A673 (cell line): ENCODE measurements around the gene BDKRB1. TPM values are rescaled to one million over a fixed set of nuclear protein-coding genes. Genes with fewer than 3 reads are reported as not detected.

Experiments used
- BruUV-seq: library from RNA; stranded (reverse); fragments of 400-500 nt; replicated peaks from 2 replicates; lab custom pipeline; 2021; lab: Mats Ljungman, UMichigan
- CTCF ChIA-PET: fragments of 300-600 bp; sonication (Branson Sonifier 250); formaldehyde crosslinking; loops from one replicate; lab custom pipeline; 2022; ENCODE audit warnings: antibody characterized with exemption; lab: Charles Lee
- POLR2A ChIA-PET: fragments of 300-600 bp; sonication (Branson Sonifier 250); formaldehyde crosslinking; loops from one replicate; lab custom pipeline; 2022; ENCODE audit warnings: antibody characterized with exemption; ENCODE audit not compliant: low non-redundant PET; lab: Charles Lee
- DNase-seq: peaks from one replicate; pipeline ENCODE4 v3.0.0-alpha.2; 2015; ENCODE audit warnings: low spot score
- H3K27ac ChIP-seq: fragments of 200-600 bp; sonication (generic); 2 replicates; pipeline ENCODE4 v1.5.1; 2016; ENCODE audit warnings: mixed run types, low read depth, mild to moderate bottlenecking, mixed read lengths, antibody characterized with exemption, low read length; ENCODE audit not compliant: poor library complexity, severe bottlenecking
- H3K27me3 ChIP-seq: fragments of 200-600 bp; sonication (generic); replicated peaks from 2 replicates; pipeline ENCODE4 v1.6.1; 2017; ENCODE audit warnings: mixed run types, low read depth, mild to moderate bottlenecking, mixed read lengths, antibody characterized with exemption, low read length; ENCODE audit not compliant: insufficient read depth, poor library complexity
- H3K36me3 ChIP-seq: fragments of 200-600 bp; sonication (generic); 2 replicates; pipeline ENCODE4 v1.6.1; 2016; ENCODE audit warnings: mixed run types, mild to moderate bottlenecking, mixed read lengths, antibody characterized with exemption, low read length; ENCODE audit not compliant: insufficient read depth, poor library complexity, severe bottlenecking
- H3K4me1 ChIP-seq: fragments of 200-600 bp; sonication (generic); 2 replicates; pipeline ENCODE4 v1.6.1; 2017; ENCODE audit warnings: mixed run types, mild to moderate bottlenecking, mixed read lengths, antibody characterized with exemption, low read length; ENCODE audit not compliant: insufficient read depth, poor library complexity, severe bottlenecking
- H3K4me3 ChIP-seq: fragments of 200-600 bp; sonication (generic); 2 replicates; pipeline ENCODE4 v1.5.1; 2016; ENCODE audit warnings: low read depth, mixed run types, mild to moderate bottlenecking, mixed read lengths, low read length; ENCODE audit not compliant: poor library complexity, severe bottlenecking
- H3K9me3 ChIP-seq: fragments of 200-600 bp; sonication (generic); 2 replicates; pipeline ENCODE4 v1.6.1; 2016; ENCODE audit warnings: mixed run types, low read depth, mild to moderate bottlenecking, mixed read lengths, antibody characterized with exemption, low read length; ENCODE audit not compliant: poor library complexity, severe bottlenecking
- EZH2 ChIP-seq: fragments of 200-600 bp; sonication (generic); IDR thresholded peaks from 2 replicates; pipeline ENCODE4 v1.6.1; 2017; ENCODE audit warnings: borderline replicate concordance, low read depth, mild to moderate bottlenecking, mixed read lengths, antibody characterized with exemption, low read length; ENCODE audit not compliant: poor library complexity, severe bottlenecking
- intact Hi-C: fragments of 100-400 bp; cut with micrococcal nuclease; formaldehyde crosslinking; loops from one replicate; pipeline ENCODE4 v1.10.0; 2022; ENCODE audit not compliant: unreplicated experiment
- total RNA-seq: library from RNA; stranded (reverse); gene quantifications from 2 replicates; pipeline ENCODE4 v1.2.3, GENCODE V29; 2021
- TF ChIP-seq, protein P1 (sequence below): fragments of 300-800, 200-600 bp; sonication (generic); conservative IDR thresholded peaks from 2 replicates; pipeline ENCODE4 v1.5.1; 2017; ENCODE audit warnings: low read depth, mild to moderate bottlenecking, antibody characterized with exemption, low read length, moderate library complexity, mixed read lengths

Gene BDKRB1
- total RNA-seq, 1 experiment from 2014 or later, result not detected

GRCh38 chr14:96279564-96279963 is 23.6 kb downstream of the BDKRB1 start:
- CTCF ChIA-PET, result no interaction called here

DNA sequence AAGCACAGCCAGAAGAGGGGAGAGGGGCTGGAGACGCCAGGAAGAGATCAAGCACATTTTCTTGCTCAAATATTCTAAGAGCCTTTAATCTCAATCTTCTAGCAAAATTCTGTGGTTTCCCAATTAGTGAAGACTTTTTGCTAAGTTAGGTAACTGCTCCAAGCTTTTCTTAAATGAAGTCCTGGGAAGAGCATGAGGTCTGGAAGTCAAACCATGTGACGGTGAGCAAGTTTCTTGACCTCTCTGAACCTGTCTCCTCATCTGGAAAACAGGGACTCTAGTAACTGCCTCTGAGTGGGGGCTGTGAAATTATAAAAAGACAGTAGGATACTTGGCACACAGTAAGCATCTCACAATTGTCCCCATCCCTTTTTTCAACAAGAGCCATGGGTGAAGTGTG is 24.1 kb downstream of the BDKRB1 start:
- BruUV-seq, result no TSS peak
- Histone ChIP-seq H3K4me3 (no peak overlapping the region), H3K27ac (no peak overlapping the region), H3K36me3 (no peaks in the 10 kb centered on the region), H3K27me3 (no peaks in the 10 kb centered on the region), H3K9me3 (no peaks in the 10 kb centered on the region), H3K4me1 (no peaks in the 10 kb centered on the region)
- CTCF ChIA-PET, result no interaction called here
- TF ChIP-seq, protein P1, sequence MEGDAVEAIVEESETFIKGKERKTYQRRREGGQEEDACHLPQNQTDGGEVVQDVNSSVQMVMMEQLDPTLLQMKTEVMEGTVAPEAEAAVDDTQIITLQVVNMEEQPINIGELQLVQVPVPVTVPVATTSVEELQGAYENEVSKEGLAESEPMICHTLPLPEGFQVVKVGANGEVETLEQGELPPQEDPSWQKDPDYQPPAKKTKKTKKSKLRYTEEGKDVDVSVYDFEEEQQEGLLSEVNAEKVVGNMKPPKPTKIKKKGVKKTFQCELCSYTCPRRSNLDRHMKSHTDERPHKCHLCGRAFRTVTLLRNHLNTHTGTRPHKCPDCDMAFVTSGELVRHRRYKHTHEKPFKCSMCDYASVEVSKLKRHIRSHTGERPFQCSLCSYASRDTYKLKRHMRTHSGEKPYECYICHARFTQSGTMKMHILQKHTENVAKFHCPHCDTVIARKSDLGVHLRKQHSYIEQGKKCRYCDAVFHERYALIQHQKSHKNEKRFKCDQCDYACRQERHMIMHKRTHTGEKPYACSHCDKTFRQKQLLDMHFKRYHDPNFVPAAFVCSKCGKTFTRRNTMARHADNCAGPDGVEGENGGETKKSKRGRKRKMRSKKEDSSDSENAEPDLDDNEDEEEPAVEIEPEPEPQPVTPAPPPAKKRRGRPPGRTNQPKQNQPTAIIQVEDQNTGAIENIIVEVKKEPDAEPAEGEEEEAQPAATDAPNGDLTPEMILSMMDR, result no peak
- no peak for TF ChIP-seq EZH2
- intact Hi-C loops, result no loop called here
- DNase-seq, result no peak
- POLR2A ChIA-PET, result no interaction called here

More at GRCh38 chr14:96279564-96279963, 23.6 kb downstream of the BDKRB1 start:
- Histone ChIP-seq H3K36me3 (no peaks in the 10 kb centered on the region), H3K27ac (no peak overlapping the region), H3K4me3 (no peak overlapping the region), H3K9me3 (no peaks in the 10 kb centered on the region), H3K4me1 (no peaks in the 10 kb centered on the region), H3K27me3 (no peaks in the 10 kb centered on the region)
- BruUV-seq, result no TSS peak
- no peak for DNase-seq
- POLR2A ChIA-PET, result interaction anchor here (0.6 kb wide), 1 partner anchor 125 kb away, joined by 3 read pairs; no protein-coding TSS in a partner anchor
- intact Hi-C loops, result loop anchor here (5.0 to 10.0 kb wide), 2 partner anchors 143 to 715 kb away; no protein-coding TSS in a partner anchor
- TF ChIP-seq EZH2, result no peak
- TF ChIP-seq, protein P1, result no peak

- H3K27me3 ChIP-seq, result no peaks in the 10 kb centered on the region
- POLR2A ChIA-PET, result interaction anchor here (0.6 kb wide), 1 partner anchor 197 kb away, joined by 5 read pairs; no protein-coding TSS in a partner anchor
- CTCF ChIA-PET, result interaction anchor here (0.6 kb wide), 1 partner anchor 148 kb away, joined by 5 read pairs; no protein-coding TSS in a partner anchor
- TF ChIP-seq, protein P1, result 0 out of 2 replicates have a peak, but pooled peaks have one; percentile 11
- TF ChIP-seq EZH2, result no peak
- no TSS peak for BruUV-seq
- H3K4me1 ChIP-seq, result no peaks in the 10 kb centered on the region
- H3K36me3 ChIP-seq, result no peaks in the 10 kb centered on the region
- H3K27ac ChIP-seq, result no peak overlapping the region
- no peak for DNase-seq
- no peak overlapping the region for H3K4me3 ChIP-seq
- H3K9me3 ChIP-seq, result no peaks in the 10 kb centered on the region
- intact Hi-C loops, result no loop called here
Measured at GRCh38 chr14:96281486-96281885, 25.5 kb downstream of the BDKRB1 start.
